ENCODE data around the gene EBF4. TPM values are rescaled to one million over a fixed set of nuclear protein-coding genes. Genes with fewer than 3 reads are reported as not detected.

EBF4 gene
- total and polyA plus RNA-seq, 2 donors (not counting 1 experiment from before 2014, with no cell fraction given) = 0.81 to 5.0 TPM

- POLR2A ChIA-PET = no interaction called here
- Histone ChIP-seq H3K4me3 (ENCODE audit: control extremely low read depth in 1 of 5, extremely low read depth in 1 of 5, insufficient read depth in 1 of 5, low read depth in 2 of 5, low read length in 4 of 5) (no peak overlapping the region), H3K27ac (ENCODE audit: low read length in 2 of 2) (no peak overlapping the region), H3K27me3 (replicated peaks in 1 of 4; ENCODE audit: control extremely low read depth in 1 of 4, control insufficient read depth in 3 of 4, insufficient read depth in 4 of 4, low read length in 3 of 4) (peaks cover 0 to 65% (median 31%) of the 10 kb centered on the region in 4 experiments), H3K9ac (ENCODE audit: low read length) (no peak overlapping the region), H3K4me1 (ENCODE audit: control insufficient read depth in 2 of 2, insufficient read depth in 2 of 2, low read length in 2 of 2) (peaks cover 29 to 32% of the 10 kb centered on the region in 2 donors), H3K36me3 (replicated peaks in 1 of 2; ENCODE audit: control extremely low read depth in 1 of 2, control insufficient read depth in 1 of 2, extremely low read depth in 1 of 2, insufficient read depth in 2 of 2, low read length in 1 of 2) (no peaks in the 10 kb centered on the region), H3K4me2 (replicated peaks; ENCODE audit: low read depth, low read length, poor library complexity, severe bottlenecking) (peak overlapping the region; percentile 98), H4K20me1 (ENCODE audit: control insufficient read depth, insufficient read depth, low read length, poor library complexity, severe bottlenecking) (no peaks in the 10 kb centered on the region), H3K79me2 (ENCODE audit: control insufficient read depth, insufficient read depth, low read length) (no peaks in the 10 kb centered on the region), H3K9me3 (ENCODE audit: control extremely low read depth in 1 of 3, control insufficient read depth in 2 of 3, insufficient read depth in 1 of 3, low read length in 2 of 3) (peaks cover 0 to 27% (median 0%) of the 10 kb centered on the region in 3 donors), H2AFZ (ENCODE audit: insufficient read depth, low read depth, low read length, poor library complexity, severe bottlenecking) (peak overlapping the region; percentile 70)
- Mint-ChIP-seq H3K4me1 (peaks cover 29% of the 10 kb centered on the region), H3K27ac (no peak overlapping the region), H3K4me3 (no peak overlapping the region), H3K9me3 (ENCODE audit: insufficient read depth) (no peaks in the 10 kb centered on the region), H3K27me3 (peaks cover 42% of the 10 kb centered on the region)
- CTCF ChIA-PET = no interaction called here
- 43% methylated on average over 30 of the region's 30 CpGs for WGBS (ENCODE audit: insufficient coverage)
- no peak for TF ChIP-seq EZH2 (IDR thresholded peaks at IDR 0.05; ENCODE audit: borderline replicate concordance, insufficient read depth, low read depth, low read length, poor library complexity, severe bottlenecking)
- TF ChIP-seq, protein P1, sequence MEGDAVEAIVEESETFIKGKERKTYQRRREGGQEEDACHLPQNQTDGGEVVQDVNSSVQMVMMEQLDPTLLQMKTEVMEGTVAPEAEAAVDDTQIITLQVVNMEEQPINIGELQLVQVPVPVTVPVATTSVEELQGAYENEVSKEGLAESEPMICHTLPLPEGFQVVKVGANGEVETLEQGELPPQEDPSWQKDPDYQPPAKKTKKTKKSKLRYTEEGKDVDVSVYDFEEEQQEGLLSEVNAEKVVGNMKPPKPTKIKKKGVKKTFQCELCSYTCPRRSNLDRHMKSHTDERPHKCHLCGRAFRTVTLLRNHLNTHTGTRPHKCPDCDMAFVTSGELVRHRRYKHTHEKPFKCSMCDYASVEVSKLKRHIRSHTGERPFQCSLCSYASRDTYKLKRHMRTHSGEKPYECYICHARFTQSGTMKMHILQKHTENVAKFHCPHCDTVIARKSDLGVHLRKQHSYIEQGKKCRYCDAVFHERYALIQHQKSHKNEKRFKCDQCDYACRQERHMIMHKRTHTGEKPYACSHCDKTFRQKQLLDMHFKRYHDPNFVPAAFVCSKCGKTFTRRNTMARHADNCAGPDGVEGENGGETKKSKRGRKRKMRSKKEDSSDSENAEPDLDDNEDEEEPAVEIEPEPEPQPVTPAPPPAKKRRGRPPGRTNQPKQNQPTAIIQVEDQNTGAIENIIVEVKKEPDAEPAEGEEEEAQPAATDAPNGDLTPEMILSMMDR (IDR thresholded peaks at IDR 0.05) = no peak
- DNase-seq = peak; percentile 20
- intact Hi-C loops (cut with micrococcal nuclease) = loop anchor here (5.0 kb wide), 1 partner anchor 543 kb away; no protein-coding TSS in a partner anchor
- ATAC-seq (ENCODE audit: low read depth) = no peak
These were observed 57.4 kb downstream of the EBF4 start for GRCh38 chr20:2749951-2750490.

GRCh38 chr20:2750491-2751251 lies 58.1 kb downstream of the EBF4 start:
- Histone ChIP-seq H4K20me1 (ENCODE audit: control insufficient read depth, insufficient read depth, low read length, poor library complexity, severe bottlenecking) (no peaks in the 10 kb centered on the region), H3K9ac (ENCODE audit: low read length) (peak overlapping the region; percentile 71), H2AFZ (ENCODE audit: insufficient read depth, low read depth, low read length, poor library complexity, severe bottlenecking) (peak overlapping the region; percentile 70), H3K27me3 (replicated peaks in 1 of 4; ENCODE audit: control extremely low read depth in 1 of 4, control insufficient read depth in 3 of 4, insufficient read depth in 4 of 4, low read length in 3 of 4) (peaks cover 0 to 65% (median 32%) of the 10 kb centered on the region in 4 experiments), H3K4me3 (ENCODE audit: control extremely low read depth in 1 of 5, extremely low read depth in 1 of 5, insufficient read depth in 1 of 5, low read depth in 2 of 5, low read length in 4 of 5) (peak overlapping the region in 3 of 5 experiments; percentile 5 to 66 (median 36)), H3K36me3 (replicated peaks in 1 of 2; ENCODE audit: control extremely low read depth in 1 of 2, control insufficient read depth in 1 of 2, extremely low read depth in 1 of 2, insufficient read depth in 2 of 2, low read length in 1 of 2) (no peaks in the 10 kb centered on the region), H3K9me3 (ENCODE audit: control extremely low read depth in 1 of 3, control insufficient read depth in 2 of 3, insufficient read depth in 1 of 3, low read length in 2 of 3) (peaks cover 0 to 27% (median 0%) of the 10 kb centered on the region in 3 donors), H3K4me2 (replicated peaks; ENCODE audit: low read depth, low read length, poor library complexity, severe bottlenecking) (peak overlapping the region; percentile 98), H3K27ac (ENCODE audit: low read length in 2 of 2) (no peak overlapping the region), H3K4me1 (ENCODE audit: control insufficient read depth in 2 of 2, insufficient read depth in 2 of 2, low read length in 2 of 2) (peaks cover 29 to 32% of the 10 kb centered on the region in 2 donors), H3K79me2 (ENCODE audit: control insufficient read depth, insufficient read depth, low read length) (no peaks in the 10 kb centered on the region)
- intact Hi-C loops (cut with micrococcal nuclease) = loop anchor here (5.0 kb wide), 1 partner anchor 543 kb away; no protein-coding TSS in a partner anchor
- DNase-seq (peak; percentile 41), ATAC-seq (ENCODE audit: low read depth) (no peak)
- TF ChIP-seq EZH2 (IDR thresholded peaks at IDR 0.05; ENCODE audit: borderline replicate concordance, insufficient read depth, low read depth, low read length, poor library complexity, severe bottlenecking) = no peak
- TF ChIP-seq, protein P1 (IDR thresholded peaks at IDR 0.05) = no peak
- Mint-ChIP-seq H3K27ac (no peak overlapping the region), H3K9me3 (ENCODE audit: insufficient read depth) (no peaks in the 10 kb centered on the region), H3K4me3 (peak overlapping the region; percentile 78), H3K4me1 (peaks cover 29% of the 10 kb centered on the region), H3K27me3 (peaks cover 45% of the 10 kb centered on the region)
- 2% methylated on average over 30 of the region's 34 CpGs for WGBS (ENCODE audit: insufficient coverage)
- POLR2A ChIA-PET = interaction anchor here (0.7 kb wide), 1 partner anchor 458 kb away, joined by 5 read pairs; no protein-coding TSS in a partner anchor
- CTCF ChIA-PET = no interaction called here
